HepG2 (cell line): Measurements from ENCODE around the gene XRCC1. TPM values are rescaled to one million over a fixed set of nuclear protein-coding genes. Genes with fewer than 3 reads are reported as not detected.

Source experiments
- FOXK1 ChIP-seq: sonication (generic); formaldehyde crosslinking; IDR thresholded peaks from 2 replicates; pipeline ENCODE4 v1.4.0; 2020; ENCODE audit warnings: low read depth, missing genetic modification reagents, borderline replicate concordance
- GPBP1L1 ChIP-seq: sonication (generic); formaldehyde crosslinking; IDR thresholded peaks from 2 replicates; pipeline ENCODE4 v1.5.0; 2020; ENCODE audit warnings: mild to moderate bottlenecking, missing genetic modification reagents
- MNT ChIP-seq: fragments of 450-650 bp; IDR thresholded peaks from 2 replicates; pipeline ENCODE4 v1.6.1; 2016
- SMYD3 ChIP-seq: sonication (generic); formaldehyde crosslinking; IDR thresholded peaks from 2 replicates; pipeline ENCODE4 v1.8.1; 2023; ENCODE audit warnings: mild to moderate bottlenecking, missing genetic modification reagents
- ZHX2 ChIP-seq, 2 experiments: sonication (generic) in 1 of 2; formaldehyde crosslinking in 1 of 2; IDR thresholded peaks; 2 replicates each; pipeline versions ENCODE4 v1.6.1 to v1.9.0; 2014 to 2022; ENCODE audit warnings: antibody characterized with exemption in 1 of 2, borderline replicate concordance in 1 of 2, inconsistent platforms in 1 of 2, low read depth in 1 of 2, missing genetic modification reagents in 1 of 2
- ZNF547 ChIP-seq: sonication (generic); formaldehyde crosslinking; IDR thresholded peaks from 2 replicates; pipeline ENCODE4 v1.5.1; 2020; ENCODE audit warnings: mild to moderate bottlenecking, missing genetic modification reagents
- ZNF646 ChIP-seq: sonication (generic); formaldehyde crosslinking; IDR thresholded peaks from 2 replicates; pipeline ENCODE4 v1.9.0; 2021; ENCODE audit warnings: mild to moderate bottlenecking, missing genetic modification reagents
- ZNF691 ChIP-seq: sonication (generic); formaldehyde crosslinking; IDR thresholded peaks from 2 replicates; pipeline ENCODE4 v1.4.0; 2020; ENCODE audit warnings: missing genetic modification reagents, low read depth, mild to moderate bottlenecking, borderline replicate concordance
- ZNF75D ChIP-seq: sonication (generic); formaldehyde crosslinking; IDR thresholded peaks from 2 replicates; pipeline ENCODE4 v1.8.1; 2023; ENCODE audit warnings: missing genetic modification reagents, mild to moderate bottlenecking, borderline replicate concordance
- ZNF773 ChIP-seq: sonication (generic); formaldehyde crosslinking; IDR thresholded peaks from 2 replicates; pipeline ENCODE4 v1.4.0; 2020; ENCODE audit warnings: missing genetic modification reagents, borderline replicate concordance
- polyA plus RNA-seq, 8 experiments: library from polyadenylated mRNA; depleted of rRNA in 3 of 8; stranded (reverse) in 7 of 8; unstranded in 1 of 8; fragments of >200 nt; fragmentation: Illumina TruSeq in 4 of 8; extraction: Trizol in 4 of 8; gene quantifications; 2 replicates each; pipeline versions ENCODE4 v1.2.1 to v1.2.3, GENCODE V29; 2011 to 2016; ENCODE audit warnings: low read depth in 4 of 8, missing spikeins in 1 of 8, mixed read lengths in 1 of 8; ENCODE audit not compliant: insufficient read depth in 1 of 8
- total RNA-seq, 5 experiments: library from RNA; depleted of rRNA; stranded (reverse); fragments of >200 nt; fragmentation: Illumina TruSeq; extraction: Trizol; gene quantifications; 2 replicates each; pipeline ENCODE4 v1.2.3, GENCODE V29; 2016; ENCODE audit warnings: low read depth in 1 of 5

The XRCC1 gene
- total and polyA plus RNA-seq, 2 of the 13 experiments (the other 11 are each of a cell fraction or from before 2014, with no cell fraction given), result 24.7 to 26.3 TPM

GRCh38 chr19:43575156-43575950 lies at the start of gene XRCC1, which contains the start of gene PINLYP (continued):
- TF ChIP-seq ZHX2 (IDR thresholded peaks at IDR 0.05; ENCODE audit: low read depth) (no peak), ZHX2 (CRISPR knock-in tag; IDR thresholded peaks at IDR 0.05; ENCODE audit: borderline replicate concordance) (no peak), ZNF547 (CRISPR knock-in tag) (no peak), SMYD3 (CRISPR knock-in tag) (no peak), ZNF75D (CRISPR knock-in tag) (no peak), GPBP1L1 (no peak), ZNF646 (CRISPR knock-in tag) (no peak), ZNF773 (CRISPR knock-in tag) (no peak), FOXK1 (CRISPR knock-in tag) (no peak), ZNF691 (CRISPR knock-in tag) (no peak), MNT (peak; percentile 53)
